PC-3 (cell line): ENCODE measurements around the gene PDZK1IP1.

Experiments
- CTCF ChIP-seq: fragments of 300-600 bp; sonication (generic); conservative IDR thresholded peaks from 2 replicates; pipeline ENCODE4 v1.5.1; 2017; ENCODE audit warnings: antibody characterized with exemption, low read depth, mild to moderate bottlenecking, low read length
- EZH2 ChIP-seq: fragments of 300-600 bp; sonication (generic); IDR thresholded peaks from one replicate; pipeline ENCODE4 v1.6.1; 2017; ENCODE audit warnings: antibody characterized with exemption, mild to moderate bottlenecking, low read length; ENCODE audit not compliant: unreplicated experiment

GRCh38 chr1:47238935-47239592 is 49.2 kb upstream of the PDZK1IP1 start:
- TF ChIP-seq CTCF (no peak), EZH2 (no peak)
